C4-2B (cell line): ENCODE data around the gene RGS10.
"Not testable (repeated sequence)": the region's sequence is repeated elsewhere in the genome, so short reads cannot be mapped to it uniquely, and the experiment has no call there.

Experiments
- H3K27ac ChIP-seq: fragments of 450-650 bp; 2 replicates; pipeline ENCODE4 v1.5.1; 2017
- ZFX ChIP-seq: fragments of 450-650 bp; IDR thresholded peaks from 2 replicates; pipeline ENCODE4 v1.6.1; 2017
- TF ChIP-seq, protein P1 (sequence below): fragments of 450-650 bp; conservative IDR thresholded peaks from 2 replicates; pipeline ENCODE4 v1.5.1; 2017; ENCODE audit warnings: mild to moderate bottlenecking

The RGS10 gene, protein sequence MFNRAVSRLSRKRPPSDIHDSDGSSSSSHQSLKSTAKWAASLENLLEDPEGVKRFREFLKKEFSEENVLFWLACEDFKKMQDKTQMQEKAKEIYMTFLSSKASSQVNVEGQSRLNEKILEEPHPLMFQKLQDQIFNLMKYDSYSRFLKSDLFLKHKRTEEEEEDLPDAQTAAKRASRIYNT

DNA sequence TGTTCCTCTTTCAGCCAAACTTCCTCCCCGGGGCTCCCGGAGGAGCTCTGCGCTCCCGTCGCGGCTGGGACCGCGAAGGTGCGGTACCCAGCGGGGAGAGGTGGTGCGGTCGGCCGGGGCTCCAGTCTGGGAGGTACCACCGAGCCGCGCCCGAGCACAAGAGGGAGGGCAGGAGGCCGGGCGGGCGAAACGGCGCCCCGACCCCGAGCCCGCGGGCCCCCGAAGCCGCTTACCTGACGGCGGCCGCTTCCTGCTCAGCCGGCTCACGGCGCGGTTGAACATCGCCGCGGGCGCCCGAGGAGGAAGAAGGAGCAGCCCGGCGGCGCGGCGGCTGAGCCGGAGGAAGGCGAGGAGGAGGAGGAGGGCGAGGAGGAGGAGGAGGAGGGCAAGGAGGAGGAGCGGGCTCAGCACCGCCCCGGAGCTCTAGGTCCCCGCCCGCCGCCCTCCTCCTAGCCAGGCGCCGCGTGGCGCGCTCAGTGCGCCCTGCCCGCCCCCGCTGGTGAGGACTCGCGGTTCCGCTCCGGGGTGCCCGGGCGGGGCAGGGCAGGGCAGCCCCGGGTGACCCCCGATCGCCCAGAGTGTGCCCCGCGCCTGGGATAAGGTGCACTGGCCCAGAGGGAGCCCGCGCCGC is at the start of gene RGS10:
RGS10 (minus strand) TSS at position 363 of the 631 bp plus-strand sequence; CDS start at position 282, 81 bp downstream.
- peak within 1 kb of the TSS; percentile 80 for H3K27ac ChIP-seq
- TF ChIP-seq ZFX = no peak
- TF ChIP-seq, protein P1, sequence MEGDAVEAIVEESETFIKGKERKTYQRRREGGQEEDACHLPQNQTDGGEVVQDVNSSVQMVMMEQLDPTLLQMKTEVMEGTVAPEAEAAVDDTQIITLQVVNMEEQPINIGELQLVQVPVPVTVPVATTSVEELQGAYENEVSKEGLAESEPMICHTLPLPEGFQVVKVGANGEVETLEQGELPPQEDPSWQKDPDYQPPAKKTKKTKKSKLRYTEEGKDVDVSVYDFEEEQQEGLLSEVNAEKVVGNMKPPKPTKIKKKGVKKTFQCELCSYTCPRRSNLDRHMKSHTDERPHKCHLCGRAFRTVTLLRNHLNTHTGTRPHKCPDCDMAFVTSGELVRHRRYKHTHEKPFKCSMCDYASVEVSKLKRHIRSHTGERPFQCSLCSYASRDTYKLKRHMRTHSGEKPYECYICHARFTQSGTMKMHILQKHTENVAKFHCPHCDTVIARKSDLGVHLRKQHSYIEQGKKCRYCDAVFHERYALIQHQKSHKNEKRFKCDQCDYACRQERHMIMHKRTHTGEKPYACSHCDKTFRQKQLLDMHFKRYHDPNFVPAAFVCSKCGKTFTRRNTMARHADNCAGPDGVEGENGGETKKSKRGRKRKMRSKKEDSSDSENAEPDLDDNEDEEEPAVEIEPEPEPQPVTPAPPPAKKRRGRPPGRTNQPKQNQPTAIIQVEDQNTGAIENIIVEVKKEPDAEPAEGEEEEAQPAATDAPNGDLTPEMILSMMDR = no peak

DNA sequence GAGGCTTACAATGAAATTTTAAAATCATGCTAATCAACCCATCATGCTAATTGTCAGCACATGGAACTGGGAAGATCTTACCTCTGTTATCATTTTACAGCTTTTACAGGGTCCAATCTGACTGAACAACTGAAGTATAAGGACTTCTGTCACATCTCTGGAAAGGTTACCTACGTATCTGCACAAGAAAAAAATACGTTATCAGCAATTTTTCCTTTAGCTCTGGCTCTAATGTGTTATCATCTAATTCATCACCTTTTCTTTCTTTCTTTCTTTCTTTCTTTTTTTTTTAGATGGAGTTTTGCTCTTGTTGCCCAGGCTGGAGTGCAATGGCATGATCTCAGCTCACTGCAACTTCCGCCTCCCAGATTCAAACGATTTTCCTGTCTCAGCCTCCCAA is 45.6 kb upstream of the RGS10 start:
- TF ChIP-seq, protein P1 = no peak
- no peak overlapping the region for H3K27ac ChIP-seq

DNA sequence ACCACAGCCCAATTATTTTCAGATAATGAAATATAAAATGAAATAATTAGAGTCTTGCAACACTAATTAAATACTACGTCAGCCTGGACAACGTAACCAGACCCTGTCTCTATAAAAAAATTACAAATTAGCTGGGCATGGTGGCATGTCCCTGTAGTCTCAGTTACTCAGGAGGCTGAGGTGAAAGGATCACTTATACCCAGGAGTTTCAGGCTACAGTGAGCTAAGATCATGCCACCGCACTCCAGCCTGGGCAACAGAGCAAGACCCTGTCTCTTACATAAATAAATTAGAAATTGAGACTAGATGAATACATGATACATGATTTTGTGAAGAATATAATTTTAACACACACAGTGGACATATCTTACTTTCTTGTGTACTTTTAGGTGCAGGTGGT is 35.8 kb upstream of the RGS10 start:
- TF ChIP-seq ZFX = no peak
- TF ChIP-seq, protein P1 = no peak
- H3K27ac ChIP-seq = no peak overlapping the region

DNA sequence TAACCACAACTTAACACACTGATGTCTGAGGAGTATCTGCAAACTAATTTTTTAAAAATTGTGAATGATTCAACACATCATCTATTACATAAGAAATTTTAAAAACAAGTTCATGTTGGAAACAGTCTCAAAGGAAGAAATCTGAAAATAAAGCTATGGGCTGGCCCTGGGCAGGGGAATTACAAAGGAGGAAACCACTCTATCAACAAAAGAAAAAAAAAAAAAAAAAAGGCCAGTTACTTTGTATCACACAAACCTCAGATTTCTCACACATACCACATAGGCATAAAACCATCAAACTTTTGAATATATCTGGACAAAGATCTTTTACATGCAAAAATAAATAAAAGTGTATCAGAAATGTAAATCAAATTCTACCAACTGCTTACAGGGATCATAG is 33.5 kb upstream of the RGS10 start:
- TF ChIP-seq ZFX = no peak
- TF ChIP-seq, protein P1 = no peak
- no peak overlapping the region for H3K27ac ChIP-seq

DNA sequence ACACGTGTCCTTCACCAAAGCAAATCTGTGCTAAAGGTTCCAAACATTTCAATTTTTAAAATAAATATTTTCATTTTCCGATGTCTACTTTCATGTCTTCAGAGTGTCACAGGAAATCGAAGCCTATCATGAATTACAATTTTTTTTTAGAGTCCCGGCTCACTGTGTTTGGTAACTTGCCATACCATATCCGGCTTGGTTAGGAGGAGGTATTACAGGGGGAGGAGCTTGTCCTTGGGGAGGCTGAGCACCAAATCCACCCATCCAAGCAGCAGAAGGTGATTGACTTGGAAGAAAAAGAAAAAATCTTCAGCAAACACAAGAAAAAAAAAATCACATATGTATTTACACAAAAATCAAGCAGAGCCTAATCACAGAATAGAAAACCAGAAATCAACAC is 33.0 kb upstream of the RGS10 start:
- TF ChIP-seq, protein P1 = no peak
- TF ChIP-seq ZFX = no peak
- no peak overlapping the region for H3K27ac ChIP-seq

DNA sequence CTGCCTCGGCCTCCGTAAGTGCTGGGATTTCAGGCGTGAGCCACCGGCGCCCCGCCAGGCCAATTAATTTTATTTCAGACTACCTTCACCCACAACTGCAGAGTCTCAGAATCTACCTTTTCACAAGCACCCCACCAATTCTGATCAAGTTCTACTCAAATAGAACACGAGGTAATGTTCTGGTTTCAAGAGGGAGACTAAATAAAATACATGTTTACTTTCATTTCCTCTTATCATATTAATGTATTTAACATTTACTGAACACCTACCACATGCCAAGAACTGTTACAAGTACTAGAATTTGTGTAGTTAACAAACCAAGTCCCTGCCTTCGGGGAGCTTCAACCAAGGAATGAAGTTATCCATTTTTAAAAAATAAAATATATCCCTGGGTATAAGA is 25.5 kb upstream of the RGS10 start:
- no peak overlapping the region for H3K27ac ChIP-seq
- TF ChIP-seq, protein P1 = no peak
- TF ChIP-seq ZFX = no peak

DNA sequence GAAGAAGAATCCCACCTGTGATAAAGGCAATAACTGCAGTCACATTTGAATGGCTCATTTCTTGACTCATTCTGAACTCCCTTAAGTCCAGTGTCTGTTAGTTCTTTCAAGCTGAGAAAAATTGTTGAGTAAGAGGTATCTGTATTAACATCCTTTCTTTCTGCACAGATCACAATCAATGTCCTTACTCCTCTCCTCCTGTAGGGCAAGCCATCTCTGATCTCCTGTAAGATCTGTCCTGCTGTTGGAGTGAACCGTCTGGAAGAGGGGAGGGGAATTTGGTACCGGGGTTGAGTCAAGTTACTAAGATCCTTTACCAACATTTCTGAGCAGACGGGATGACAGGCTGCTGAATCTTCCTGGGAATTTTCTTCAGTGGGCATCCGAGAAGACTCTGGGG is 19.6 kb upstream of the RGS10 start:
- H3K27ac ChIP-seq = no peak overlapping the region
- TF ChIP-seq, protein P1 = no peak
- no peak for TF ChIP-seq ZFX

DNA sequence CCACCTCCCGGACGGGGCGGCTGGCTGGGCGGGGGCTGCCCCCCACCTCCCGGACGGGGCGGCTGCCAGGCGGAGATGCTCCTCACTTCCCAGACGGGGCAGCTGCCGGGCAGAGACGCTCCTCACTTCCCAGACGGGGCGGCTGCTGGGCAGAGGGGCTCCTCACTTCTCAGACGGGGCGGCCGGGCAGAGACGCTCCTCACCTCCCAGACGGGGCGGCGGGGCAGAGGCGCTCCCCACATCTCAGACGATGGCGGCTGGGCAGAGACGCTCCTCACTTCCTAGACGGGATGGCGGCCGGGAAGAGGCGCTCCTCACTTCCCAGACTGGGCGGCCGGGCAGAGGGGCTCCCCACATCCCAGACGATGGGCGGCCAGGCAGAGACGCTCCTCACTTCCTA is 17.0 kb upstream of the RGS10 start:
- H3K27ac ChIP-seq = not testable (repeated sequence)

DNA sequence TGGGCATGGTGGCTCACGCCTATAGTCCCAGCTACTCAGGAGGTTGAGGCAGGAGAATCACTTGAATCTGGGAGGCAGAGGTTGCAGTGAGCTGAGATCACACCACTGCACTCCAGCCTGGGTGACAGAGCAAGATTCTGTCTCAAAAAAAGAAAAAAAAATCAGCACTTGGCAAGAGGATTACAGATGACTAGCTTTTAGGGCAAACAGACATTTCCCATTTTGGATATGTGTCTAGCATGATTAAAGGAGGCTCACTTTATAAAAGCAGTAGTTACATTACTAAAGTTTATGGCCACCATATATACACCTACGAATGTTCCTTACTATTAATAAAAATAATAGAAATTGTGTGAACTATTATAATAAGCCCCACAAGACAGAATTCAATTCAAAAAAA is 13.6 kb upstream of the RGS10 start:
- H3K27ac ChIP-seq = not testable (repeated sequence)
